ENCODE results near the gene SELENOK.

The SELENOK gene

DNA sequence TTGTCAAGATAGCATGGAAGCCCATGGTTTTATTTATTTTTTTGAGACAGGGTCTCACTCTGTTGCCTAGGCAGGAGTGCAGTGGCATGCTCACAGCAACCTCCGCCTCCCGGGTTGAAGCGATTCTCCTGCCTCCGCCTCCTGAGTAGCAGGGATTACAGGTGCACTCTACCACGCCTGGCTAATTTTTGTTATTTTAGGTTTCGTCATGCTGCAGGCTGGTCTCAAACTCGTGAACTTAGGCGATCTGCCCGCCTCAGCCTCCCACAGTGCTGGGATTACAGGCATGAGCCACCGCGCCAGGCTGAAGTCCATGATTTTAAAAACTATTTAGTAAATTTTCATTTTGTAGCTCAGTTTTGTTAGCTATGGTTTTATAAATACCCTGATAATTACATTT, 7.0 kb downstream of the SELENOK start:
- in situ Hi-C loops (cut with MboI; ENCODE audit: low sequenced_read_pairs) = no loop called here

- in situ Hi-C loops (cut with MboI; ENCODE audit: low sequenced_read_pairs) = no loop called here
These were observed 8.7 kb downstream of the SELENOK start for GRCh38 chr3:53883008-53883407.

DNA sequence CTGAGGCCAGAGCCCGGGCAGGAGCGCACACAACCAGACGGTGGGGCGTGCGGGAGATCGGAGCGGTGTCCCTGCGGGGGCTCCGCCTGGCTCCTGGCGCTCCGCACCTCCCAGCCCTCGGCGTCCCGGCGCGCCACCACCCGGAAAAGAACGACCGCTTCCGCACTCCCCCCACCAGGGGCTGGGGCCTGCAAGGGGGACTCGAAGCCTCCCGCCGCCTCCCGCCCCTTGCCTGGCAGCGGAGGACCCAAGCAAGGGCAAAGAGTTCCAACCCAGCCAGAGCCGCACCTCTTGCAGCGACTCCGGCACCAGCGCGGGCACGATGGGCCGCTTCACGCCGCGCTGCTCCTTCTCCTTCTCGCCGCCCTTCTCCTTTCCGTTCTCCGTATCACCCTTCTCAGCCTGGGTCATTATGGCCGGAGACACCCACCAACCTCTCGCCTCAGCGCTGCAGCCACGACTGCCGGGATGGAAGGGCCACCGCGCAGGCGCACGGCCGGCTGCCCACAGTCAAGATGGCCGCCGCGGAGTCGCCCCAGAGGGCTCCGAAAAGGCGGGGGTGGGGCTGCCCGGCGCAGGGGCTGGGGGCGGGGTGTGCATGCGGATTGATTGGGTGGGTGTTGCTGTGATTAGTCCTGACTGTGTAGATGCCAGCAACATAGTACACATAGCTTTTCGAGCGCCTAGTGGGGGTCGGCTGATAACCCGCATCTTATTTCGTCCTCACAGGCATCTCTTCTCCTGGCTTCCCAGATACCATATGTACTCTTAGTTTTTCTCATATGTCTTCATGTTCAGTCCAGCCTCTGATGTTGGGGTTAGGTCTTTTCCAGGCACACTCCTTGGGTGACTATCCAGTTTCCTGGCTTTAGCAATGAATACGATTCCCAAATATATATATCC, 9.7 kb downstream of the SELENOK start, which contains the start of gene ACTR8:
Gene ACTR8 (minus strand): TSS at position 462 of the 903 bp plus-strand sequence. CDS start 51 bp downstream, at position 411.
- in situ Hi-C loops (cut with MboI; ENCODE audit: low sequenced_read_pairs) = no loop called here

DNA sequence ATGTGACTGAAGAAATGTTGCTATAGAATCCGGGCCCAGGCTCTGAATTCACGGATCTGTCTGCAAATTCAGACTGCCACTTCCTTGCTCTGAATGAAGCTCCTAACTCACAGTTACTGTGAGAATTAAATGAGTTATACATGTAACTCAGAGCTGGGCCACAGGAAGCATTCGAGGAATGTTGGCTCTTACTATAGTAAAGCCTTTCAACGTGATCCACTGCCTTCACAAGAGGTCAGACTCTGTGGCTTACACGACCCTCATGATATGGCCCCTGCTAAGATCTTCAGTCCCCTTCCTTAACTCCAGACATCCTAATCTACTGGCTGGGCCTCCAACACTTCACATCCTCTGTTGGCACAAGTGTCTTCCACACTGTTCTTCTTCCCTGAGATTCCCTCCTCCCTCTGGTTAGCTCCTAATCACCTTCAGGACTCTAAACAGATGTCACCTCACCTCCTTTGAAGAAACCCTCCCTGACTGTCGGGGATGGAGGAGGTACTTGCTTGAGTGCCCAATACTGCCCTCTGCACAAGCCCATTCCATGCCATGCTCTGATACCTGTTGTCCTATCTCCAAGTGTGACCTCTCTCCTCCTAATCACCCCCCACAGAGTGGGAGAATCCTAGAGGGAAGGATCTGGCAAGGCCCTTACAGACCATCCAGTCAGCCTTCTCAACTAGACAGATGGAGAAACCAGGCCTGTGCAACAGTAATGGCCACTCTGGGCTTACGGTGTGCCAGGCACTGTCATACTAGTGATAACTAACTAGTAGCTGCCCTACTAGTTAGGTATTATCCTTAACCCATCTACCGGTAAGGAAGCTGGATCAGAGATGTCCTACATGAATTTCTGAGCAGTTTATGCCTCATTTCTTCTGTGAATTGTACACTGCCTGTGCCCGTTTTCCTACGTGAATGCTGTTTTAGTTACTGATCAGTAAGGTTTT, 11.0 kb downstream of the SELENOK start:
- in situ Hi-C loops (cut with MboI; ENCODE audit: low sequenced_read_pairs) = no loop called here

- in situ Hi-C loops (cut with MboI; ENCODE audit: low sequenced_read_pairs) = no loop called here
These were observed 25.7 kb downstream of the SELENOK start for GRCh38 chr3:53865732-53866499.

GRCh38 chr3:53863145-53863544, 28.5 kb downstream of the SELENOK start:
- in situ Hi-C loops (cut with MboI; ENCODE audit: low sequenced_read_pairs) = no loop called here

GRCh38 chr3:53862241-53862640, 29.4 kb downstream of the SELENOK start:
- in situ Hi-C loops (cut with MboI; ENCODE audit: low sequenced_read_pairs) = no loop called here

DNA sequence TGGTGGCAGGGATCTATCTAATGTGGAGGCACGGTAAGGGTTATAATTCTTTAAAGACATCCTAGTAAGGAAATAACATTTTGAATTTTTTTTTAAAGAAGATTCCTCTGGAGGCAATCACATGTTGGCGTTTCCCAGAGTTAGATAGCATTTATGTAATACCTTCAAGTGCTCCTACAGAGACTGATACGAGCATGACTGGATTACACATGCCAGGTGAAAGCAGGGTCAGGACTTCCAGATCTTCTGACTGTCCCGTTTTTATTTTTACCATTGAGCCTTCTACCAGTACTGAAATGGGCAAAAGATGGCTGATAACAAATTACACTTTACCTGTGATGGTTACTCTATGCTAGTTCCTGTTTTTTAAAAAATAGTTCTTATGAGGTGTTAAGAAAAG, 31.5 kb downstream of the SELENOK start:
- in situ Hi-C loops (cut with MboI; ENCODE audit: low sequenced_read_pairs) = no loop called here

DNA sequence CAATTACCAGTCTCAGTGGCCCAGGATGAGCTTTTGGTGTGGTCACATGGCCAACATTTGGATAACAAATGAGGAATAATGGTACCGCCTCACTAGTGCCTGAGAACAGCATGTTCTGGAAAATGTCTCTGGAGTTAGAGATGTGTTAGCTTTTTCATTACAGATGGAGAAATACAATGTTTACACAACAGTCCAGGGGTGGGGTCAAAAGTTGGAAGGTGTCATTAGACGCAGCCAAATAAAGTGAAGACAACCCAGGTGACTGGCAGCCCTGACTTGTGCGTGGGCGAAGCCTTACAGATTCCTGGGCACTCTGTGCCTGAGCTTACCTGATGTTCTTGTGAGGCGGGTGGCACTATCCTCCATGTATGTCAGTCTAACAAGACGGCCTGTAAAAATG, 32.5 kb downstream of the SELENOK start:
- in situ Hi-C loops (cut with MboI; ENCODE audit: low sequenced_read_pairs) = no loop called here

DNA sequence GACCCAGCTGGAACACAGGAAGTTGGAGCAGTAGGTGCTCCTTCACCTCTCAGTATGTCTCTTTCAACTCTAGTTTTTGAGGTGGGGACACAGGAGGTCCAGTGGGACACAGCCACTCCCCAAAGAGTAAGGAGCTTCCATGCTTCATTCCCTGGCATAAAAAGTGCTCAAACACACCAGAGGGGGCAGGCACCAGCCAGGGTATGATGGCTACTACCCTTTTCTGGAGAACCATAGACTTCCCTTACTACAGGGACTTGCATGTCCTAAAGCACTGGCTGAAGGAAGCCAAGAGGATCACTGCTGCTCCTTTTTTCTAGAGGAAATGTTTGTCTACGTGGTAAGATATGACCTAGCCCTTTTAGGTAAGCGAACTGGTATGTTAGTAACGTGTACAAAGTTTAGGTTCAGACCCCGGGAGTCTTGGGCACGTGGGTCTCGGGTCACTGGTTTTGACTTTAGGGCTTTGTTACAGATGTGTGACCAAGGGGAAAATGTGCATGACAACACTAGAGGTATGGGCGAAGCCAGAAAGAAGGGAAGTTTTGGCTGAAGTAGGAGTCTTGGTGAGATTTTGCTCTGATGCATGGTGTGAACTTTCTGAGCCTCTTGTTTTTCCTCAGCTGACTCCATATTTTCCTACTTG, 33.4 kb downstream of the SELENOK start:
- in situ Hi-C loops (cut with MboI; ENCODE audit: low sequenced_read_pairs) = no loop called here

DNA sequence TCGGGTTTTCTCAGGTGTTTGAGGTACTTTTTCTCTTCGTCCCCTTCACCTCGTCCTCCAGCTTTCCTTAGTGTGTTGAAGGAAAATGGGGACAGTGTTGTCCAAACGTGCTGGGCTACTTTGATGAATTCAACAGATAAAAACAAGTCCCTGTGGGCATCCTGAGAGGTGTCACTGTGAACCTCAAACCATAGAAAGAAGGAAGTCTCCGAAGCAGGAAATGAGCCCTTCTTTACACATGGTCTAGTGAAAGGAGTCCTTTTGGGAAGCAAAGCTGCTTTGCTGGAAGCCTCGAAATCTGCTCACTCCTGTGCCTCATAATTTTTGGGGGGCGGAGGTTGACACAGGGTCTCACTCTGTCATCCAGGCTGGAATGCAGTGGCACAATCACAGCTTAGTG, 34.7 kb downstream of the SELENOK start:
- in situ Hi-C loops (cut with MboI; ENCODE audit: low sequenced_read_pairs) = no loop called here

- in situ Hi-C loops (cut with MboI; ENCODE audit: low sequenced_read_pairs) = no loop called here
These were observed 40.8 kb downstream of the SELENOK start for GRCh38 chr3:53850895-53851294.

DNA sequence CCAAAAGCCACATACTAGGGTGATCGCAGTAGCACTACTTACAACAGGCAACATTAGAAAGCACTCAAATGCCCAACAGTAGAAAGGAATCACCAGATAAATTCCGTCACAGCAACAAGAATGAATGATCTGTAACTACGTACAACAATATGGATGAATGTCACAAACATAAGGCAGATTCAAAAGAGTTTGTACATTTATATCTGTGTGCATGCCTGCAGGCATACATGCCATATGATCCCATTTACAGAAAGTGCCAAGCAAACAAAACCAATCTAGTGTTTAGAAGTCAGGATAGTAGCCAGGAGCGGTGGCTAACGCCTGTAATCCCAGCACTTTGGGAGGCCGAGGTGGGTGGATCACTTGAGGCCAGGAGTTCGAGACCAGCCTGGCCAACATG, 41.7 kb downstream of the SELENOK start:
- in situ Hi-C loops (cut with MboI; ENCODE audit: low sequenced_read_pairs) = no loop called here

DNA sequence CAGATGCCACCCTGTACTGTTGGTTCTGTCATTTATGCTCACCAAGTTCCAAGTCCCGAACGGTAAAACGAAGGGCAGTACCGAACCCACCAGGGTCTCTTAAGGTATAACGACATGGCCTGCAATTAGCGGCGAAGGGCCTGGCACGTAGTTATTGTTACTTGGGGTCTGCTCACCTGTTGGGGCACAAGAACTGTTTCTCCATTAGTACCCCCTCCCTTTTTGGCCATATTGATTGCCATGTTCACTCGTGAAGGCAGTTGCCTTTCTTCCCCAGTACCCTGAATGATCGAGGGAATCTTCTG, 44.9 kb downstream of the SELENOK start:
- in situ Hi-C loops (cut with MboI; ENCODE audit: low sequenced_read_pairs) = no loop called here

GRCh38 chr3:53846134-53846850, 45.4 kb downstream of the SELENOK start, which contains the start of the genes CHDH and IL17RB:
CHDH (minus strand) TSS chr3:53846419; CDS start chr3:53824008, 22,411 bp downstream.
IL17RB (plus strand) TSS chr3:53846568; CDS start chr3:53846589, 21 bp downstream.
- in situ Hi-C loops (cut with MboI; ENCODE audit: low sequenced_read_pairs) = no loop called here

DNA sequence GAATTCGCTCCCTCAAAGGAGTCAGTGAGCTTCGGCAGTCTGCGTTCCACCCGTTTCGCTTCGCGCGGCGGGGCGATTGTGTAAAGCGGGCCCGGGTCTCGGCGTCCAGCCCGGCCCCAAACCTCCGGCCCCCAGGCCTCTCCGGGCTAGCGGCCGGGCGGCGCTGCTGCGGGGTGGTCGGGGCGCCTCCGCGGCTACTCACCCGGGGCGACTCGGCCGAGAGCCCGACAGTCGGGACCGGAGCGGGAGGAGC, 45.9 kb downstream of the SELENOK start:
- in situ Hi-C loops (cut with MboI; ENCODE audit: low sequenced_read_pairs) = no loop called here

DNA sequence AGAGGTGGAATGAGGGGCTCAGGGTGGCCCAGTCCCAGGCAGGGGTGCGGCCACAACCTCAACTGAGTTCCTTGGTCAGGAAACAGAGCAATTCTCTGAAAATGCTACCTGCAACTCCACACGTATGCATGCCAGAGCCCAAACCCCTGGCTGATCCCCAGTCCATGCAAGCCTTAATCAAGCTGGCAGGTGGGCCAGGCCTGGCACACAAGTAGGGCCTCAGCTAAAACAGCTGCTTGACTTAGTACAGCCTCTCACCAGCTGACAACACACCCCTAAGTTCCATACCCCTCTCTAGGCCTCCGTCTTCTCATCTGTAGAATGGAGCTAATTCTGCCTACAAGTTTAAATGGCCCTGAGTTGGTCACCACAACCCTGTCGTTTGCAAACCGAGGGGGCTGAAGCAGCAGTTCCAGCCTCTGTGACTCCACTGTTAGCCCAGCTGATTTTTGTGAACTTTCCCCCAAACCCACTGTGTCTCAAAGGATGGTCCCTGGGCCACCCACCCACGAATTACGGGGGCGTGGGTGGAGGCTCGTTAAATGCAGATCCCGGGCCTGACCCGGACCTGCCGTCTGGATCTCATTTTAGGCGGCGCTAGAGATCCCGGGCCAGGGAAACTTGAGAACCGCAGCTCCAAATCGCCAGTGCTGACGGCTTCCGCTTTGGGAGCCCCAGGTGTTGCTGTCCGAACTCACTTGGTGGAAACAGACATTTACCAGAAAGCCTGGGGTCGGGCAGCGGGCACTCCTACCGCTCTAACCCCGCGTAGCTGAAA, 46.4 kb downstream of the SELENOK start:
- in situ Hi-C loops (cut with MboI; ENCODE audit: low sequenced_read_pairs) = no loop called here

GRCh38 chr3:53844262-53845102, 47.2 kb downstream of the SELENOK start:
- in situ Hi-C loops (cut with MboI; ENCODE audit: low sequenced_read_pairs) = no loop called here
